ENCODE measurements around the gene HSPA1L.

Gene HSPA1L

DNA sequence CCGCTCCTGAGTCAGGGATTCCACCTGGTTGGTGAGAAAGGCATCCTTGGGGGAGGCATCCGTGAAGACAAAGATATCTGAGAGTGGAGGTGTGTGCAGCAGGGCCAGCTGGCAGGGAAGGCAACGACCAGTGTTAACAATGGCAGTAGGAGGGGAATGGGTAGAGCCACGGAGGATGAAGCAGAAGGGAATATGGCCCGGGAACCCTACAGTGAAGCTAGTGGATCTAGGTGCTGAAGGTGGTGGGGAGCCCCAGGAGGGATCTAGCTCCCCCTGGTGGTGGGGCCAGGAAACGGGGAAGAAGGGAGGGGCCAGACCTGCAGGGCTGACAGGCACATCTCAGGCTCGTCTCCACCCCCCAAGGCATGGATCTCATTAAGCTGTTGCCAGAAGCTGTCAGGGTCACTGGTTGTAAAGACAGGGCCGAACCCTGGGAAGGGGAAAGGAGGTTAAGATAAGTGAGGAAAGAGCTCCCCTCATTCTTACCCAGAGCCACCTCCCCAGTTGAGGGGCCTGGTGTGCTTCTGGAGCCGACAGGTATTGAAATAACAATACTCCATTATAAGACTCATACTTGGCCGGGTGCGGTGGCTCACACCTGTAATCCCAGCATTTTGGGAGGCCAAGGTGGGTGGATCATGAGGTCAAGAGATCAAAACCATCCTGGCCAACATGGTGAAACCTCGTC, 45.3 kb downstream of the HSPA1L start:
- no peak overlapping the region for H3K4me3 ChIP-seq (ENCODE audit: low read depth, low read length)
- TF ChIP-seq, protein P1, sequence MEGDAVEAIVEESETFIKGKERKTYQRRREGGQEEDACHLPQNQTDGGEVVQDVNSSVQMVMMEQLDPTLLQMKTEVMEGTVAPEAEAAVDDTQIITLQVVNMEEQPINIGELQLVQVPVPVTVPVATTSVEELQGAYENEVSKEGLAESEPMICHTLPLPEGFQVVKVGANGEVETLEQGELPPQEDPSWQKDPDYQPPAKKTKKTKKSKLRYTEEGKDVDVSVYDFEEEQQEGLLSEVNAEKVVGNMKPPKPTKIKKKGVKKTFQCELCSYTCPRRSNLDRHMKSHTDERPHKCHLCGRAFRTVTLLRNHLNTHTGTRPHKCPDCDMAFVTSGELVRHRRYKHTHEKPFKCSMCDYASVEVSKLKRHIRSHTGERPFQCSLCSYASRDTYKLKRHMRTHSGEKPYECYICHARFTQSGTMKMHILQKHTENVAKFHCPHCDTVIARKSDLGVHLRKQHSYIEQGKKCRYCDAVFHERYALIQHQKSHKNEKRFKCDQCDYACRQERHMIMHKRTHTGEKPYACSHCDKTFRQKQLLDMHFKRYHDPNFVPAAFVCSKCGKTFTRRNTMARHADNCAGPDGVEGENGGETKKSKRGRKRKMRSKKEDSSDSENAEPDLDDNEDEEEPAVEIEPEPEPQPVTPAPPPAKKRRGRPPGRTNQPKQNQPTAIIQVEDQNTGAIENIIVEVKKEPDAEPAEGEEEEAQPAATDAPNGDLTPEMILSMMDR (conservative IDR thresholded peaks at IDR 0.05; ENCODE audit: low read depth, low read length), result peak; percentile 88
- peak; percentile 68 for DNase-seq (ENCODE audit: low read depth)

DNA sequence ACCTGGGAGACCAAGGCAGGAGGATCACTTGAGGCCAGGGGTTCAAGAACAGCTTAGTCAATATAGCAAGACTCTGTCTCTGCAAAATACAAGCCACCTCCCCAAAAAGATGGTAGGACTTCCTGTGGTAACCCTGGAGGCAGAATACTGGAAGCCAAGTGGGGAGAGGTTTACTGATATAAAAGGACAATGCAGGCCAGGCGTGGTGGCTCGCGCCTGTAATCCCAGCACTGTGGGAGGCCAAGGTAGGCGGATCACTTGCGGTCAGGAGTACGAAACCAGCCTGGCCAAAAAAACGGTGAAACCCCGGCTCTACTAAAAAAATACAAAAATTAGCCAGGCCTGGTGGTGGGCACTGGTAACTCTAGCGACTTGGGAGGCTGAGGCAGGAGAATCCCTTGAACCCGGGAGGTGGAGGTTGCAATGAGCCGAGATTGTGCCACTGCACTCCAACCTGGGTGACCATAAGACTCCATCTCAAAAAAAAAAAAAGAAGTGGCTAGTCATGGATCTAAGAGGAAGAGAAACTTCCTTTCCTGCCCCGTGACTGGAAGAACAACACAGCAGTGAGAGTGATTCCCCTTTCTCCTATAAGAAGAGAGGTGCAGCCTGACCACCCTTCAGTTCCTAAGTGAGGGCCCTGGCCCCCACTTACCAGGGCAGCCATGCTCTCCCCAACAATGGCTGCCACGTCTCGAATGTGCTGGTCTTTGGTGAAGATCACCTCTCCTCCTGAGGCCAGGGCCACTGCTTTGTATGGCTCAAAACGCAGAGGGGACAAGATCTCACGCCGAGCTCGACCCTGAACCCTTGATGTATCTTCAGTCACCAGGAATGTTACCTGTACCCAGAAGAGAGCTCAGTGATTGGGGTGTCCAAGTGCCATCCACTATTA, 46.5 kb downstream of the HSPA1L start:
- no peak for DNase-seq (ENCODE audit: low read depth)
- TF ChIP-seq, protein P1 (conservative IDR thresholded peaks at IDR 0.05; ENCODE audit: low read depth, low read length), result no peak
- H3K4me3 ChIP-seq (ENCODE audit: low read depth, low read length), result no peak overlapping the region

DNA sequence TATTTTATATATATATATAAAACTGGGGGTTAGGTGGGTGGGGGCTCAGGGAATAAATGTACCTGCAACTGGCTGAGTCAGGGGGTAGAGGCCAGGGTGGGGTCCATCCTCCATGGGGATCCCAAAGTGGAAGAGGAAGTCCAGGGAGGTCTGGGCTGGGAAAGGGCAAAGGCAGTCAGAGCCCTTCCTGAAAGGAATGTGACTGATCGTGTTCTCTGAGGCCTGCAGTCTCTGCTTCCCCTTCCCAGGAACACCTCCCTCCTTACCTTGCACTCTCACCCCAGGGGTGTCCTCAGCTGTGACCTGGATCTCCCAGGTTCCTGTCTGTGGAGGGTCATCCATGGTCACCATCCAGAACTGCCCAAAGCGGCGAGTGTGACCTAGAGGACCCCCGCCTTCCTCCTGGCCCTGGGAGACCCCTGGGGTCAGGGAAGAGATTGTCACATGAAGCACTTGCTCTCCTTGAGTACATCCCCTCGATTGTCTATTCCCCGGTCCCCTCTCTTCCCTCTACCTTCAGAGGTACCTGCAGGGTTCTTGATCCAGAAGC, 47.9 kb downstream of the HSPA1L start:
- no peak overlapping the region for H3K4me3 ChIP-seq (ENCODE audit: low read depth, low read length)
- TF ChIP-seq, protein P1 (conservative IDR thresholded peaks at IDR 0.05; ENCODE audit: low read depth, low read length), result no peak
- no peak for DNase-seq (ENCODE audit: low read depth)

DNA sequence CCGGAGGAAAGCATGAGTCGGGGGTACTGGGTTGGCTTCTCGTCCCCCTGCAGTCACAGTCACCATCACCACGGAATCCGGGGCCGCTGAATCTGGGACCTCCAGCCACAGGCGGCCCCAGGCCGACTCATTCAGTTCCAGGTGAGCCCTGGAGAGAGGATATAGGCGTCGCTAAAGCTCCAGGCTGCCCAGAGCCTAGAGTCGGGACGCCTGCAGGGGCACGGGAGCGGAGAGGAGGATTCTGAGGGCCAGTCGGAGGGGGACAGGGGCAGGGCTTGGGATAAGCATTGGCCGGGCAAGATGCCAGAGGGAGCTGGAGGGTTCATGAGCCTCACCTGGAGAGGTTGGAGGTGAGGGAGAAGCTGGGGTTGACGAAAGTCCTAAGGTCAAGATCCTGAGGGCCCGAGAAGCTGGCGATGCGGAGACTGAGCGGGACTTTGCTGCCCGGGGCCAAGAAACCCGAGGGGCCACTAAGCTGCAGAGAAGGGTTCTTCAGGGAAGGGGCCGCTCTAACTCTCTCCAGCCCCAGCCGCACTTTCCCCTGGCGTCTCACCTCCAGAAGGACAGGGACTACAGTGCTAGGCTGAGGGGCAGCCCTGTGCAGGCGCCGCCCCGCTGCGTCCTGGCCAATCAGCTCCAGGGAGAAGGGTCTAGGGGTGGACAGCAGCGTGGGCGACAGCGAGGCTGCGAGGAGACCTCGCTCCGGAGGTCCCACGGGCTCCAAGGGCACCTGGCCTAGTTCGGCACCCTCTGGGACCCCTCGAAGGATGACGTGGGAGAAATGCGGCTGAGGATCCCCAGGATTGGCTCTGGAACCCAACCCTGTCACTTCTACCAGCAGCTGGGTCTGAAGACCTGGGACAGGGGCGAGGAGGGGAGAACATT, 48.9 kb downstream of the HSPA1L start:
- TF ChIP-seq, protein P1 (conservative IDR thresholded peaks at IDR 0.05; ENCODE audit: low read depth, low read length), result no peak
- H3K4me3 ChIP-seq (ENCODE audit: low read depth, low read length), result peak overlapping the region; percentile 41
- no peak for DNase-seq (ENCODE audit: low read depth)

DNA sequence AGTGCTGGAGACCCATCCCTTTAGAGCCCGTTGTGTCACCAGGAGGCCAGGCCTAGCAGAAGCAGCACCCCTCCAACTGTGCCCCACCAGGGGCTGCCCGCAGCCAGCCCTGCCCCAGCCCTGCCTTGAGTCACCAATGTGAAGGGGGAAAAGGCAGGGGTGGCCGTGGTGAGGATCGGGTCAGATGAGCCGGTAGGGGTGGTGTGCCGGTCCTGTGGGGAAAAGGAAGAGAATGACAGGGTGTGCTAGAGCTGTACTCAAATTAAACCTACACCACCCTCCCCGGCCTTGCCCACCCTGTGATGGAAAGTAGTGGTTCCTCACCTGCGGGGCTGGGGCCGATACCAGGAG, 49.5 kb downstream of the HSPA1L start:
- TF ChIP-seq, protein P1 (conservative IDR thresholded peaks at IDR 0.05; ENCODE audit: low read depth, low read length), result no peak
- DNase-seq (ENCODE audit: low read depth), result no peak
- no peak overlapping the region for H3K4me3 ChIP-seq (ENCODE audit: low read depth, low read length)

DNA sequence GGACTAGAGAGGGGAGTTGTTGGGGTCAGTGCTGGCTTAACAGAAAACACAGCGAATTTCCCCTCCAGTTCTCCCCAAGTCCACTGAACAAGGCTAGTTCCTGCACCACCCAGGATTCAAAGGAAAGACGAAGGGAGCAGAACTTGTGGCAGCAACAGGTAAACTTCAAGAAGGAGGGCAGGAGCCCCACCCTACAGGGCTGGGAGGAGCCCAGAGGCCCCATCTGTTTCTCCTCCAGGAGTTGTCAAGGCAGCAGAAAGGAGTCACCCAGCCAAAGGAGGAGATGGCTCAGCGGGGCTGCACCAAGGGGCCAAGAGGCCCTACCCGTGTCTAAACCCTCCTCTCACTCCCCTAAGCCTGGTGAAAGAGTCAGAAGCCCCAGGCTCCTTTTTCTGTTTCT, 50.9 kb downstream of the HSPA1L start:
- DNase-seq (ENCODE audit: low read depth), result no peak
- TF ChIP-seq, protein P1 (conservative IDR thresholded peaks at IDR 0.05; ENCODE audit: low read depth, low read length), result no peak
- no peak overlapping the region for H3K4me3 ChIP-seq (ENCODE audit: low read depth, low read length)
